ENCODE data around the gene THRA.

THRA gene

GRCh38 chr17:40090237-40091119, 27.7 kb downstream of the THRA start:
- in situ Hi-C loops (cut with MboI; ENCODE audit: low sequenced_read_pairs, unreplicated experiment), result no loop called here
- no peak for DNase-seq (ENCODE audit: low spot score)
- TF ChIP-seq CTCF (IDR thresholded peaks at IDR 0.05; ENCODE audit: borderline replicate concordance, control extremely low read depth, extremely low read depth, insufficient read depth, missing control alignments), result no peak

GRCh38 chr17:40091691-40092397, 29.1 kb downstream of the THRA start:
- in situ Hi-C loops (cut with MboI; ENCODE audit: low sequenced_read_pairs, unreplicated experiment), result no loop called here
- DNase-seq (ENCODE audit: low spot score), result no peak
- TF ChIP-seq CTCF (IDR thresholded peaks at IDR 0.05; ENCODE audit: borderline replicate concordance, control extremely low read depth, extremely low read depth, insufficient read depth, missing control alignments), result no peak

- TF ChIP-seq CTCF (IDR thresholded peaks at IDR 0.05; ENCODE audit: borderline replicate concordance, control extremely low read depth, extremely low read depth, insufficient read depth, missing control alignments), result no peak
- no peak for DNase-seq (ENCODE audit: low spot score)
- in situ Hi-C loops (cut with MboI; ENCODE audit: low sequenced_read_pairs, unreplicated experiment), result no loop called here
Measured at GRCh38 chr17:40092581-40092980, 29.8 kb downstream of the THRA start.

- DNase-seq (ENCODE audit: low spot score), result no peak
- TF ChIP-seq CTCF (IDR thresholded peaks at IDR 0.05; ENCODE audit: borderline replicate concordance, control extremely low read depth, extremely low read depth, insufficient read depth, missing control alignments), result no peak
- in situ Hi-C loops (cut with MboI; ENCODE audit: low sequenced_read_pairs, unreplicated experiment), result no loop called here
Measured at GRCh38 chr17:40093005-40093579, 30.3 kb downstream of the THRA start.

- TF ChIP-seq CTCF (IDR thresholded peaks at IDR 0.05; ENCODE audit: borderline replicate concordance, control extremely low read depth, extremely low read depth, insufficient read depth, missing control alignments), result no peak
- in situ Hi-C loops (cut with MboI; ENCODE audit: low sequenced_read_pairs, unreplicated experiment), result no loop called here
- no peak for DNase-seq (ENCODE audit: low spot score)
Measured at GRCh38 chr17:40093580-40094201, 30.9 kb downstream of the THRA start.

- in situ Hi-C loops (cut with MboI; ENCODE audit: low sequenced_read_pairs, unreplicated experiment), result no loop called here
- DNase-seq (ENCODE audit: low spot score), result no peak
- TF ChIP-seq CTCF (IDR thresholded peaks at IDR 0.05; ENCODE audit: borderline replicate concordance, control extremely low read depth, extremely low read depth, insufficient read depth, missing control alignments), result no peak
Measured at GRCh38 chr17:40094874-40095273, 32.1 kb downstream of the THRA start.
